Left renal cortex interstitium (tissue), 4 donors: ENCODE data around the gene METAP1D. TPM values are rescaled to one million over a fixed set of nuclear protein-coding genes. Genes with fewer than 3 reads are reported as not detected.

Experiments used
- DNase-seq, 4 donors: peaks; one replicate each; pipeline ENCODE4 v3.0.0-alpha.2; 2013; ENCODE audit warnings: low read depth in 4 of 4, low spot score in 2 of 4, missing footprints in 1 of 4
- polyA plus RNA-seq, 4 donors: library from polyadenylated mRNA; unstranded; fragments of 120-200 nt; gene quantifications; one replicate each; pipeline ENCODE4 v1.2.1, GENCODE V29; 2013; ENCODE audit not compliant: insufficient read length in 4 of 4

The METAP1D gene
- polyA plus RNA-seq, 4 donors: 9.1 to 22.6 (median 14.3) TPM

DNA sequence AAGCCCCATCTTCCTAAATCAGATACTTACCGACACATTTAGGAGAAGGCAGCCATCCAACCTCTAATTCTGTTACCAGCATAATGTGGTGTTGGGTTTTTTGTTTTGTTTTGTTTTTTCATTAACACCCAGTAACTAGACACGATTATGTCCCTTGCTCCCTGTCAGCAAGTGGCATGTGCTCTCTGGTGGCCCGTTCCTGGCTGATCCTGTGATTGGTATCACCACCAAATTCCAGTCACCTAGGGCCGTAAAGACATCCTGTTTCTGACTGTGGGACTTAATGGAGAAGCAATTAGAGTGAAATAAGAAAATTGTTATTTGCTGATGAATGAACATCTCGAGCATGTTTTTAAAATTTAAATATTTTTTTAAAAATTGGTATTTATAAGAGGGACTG, 79.7 kb downstream of the METAP1D start:
- DNase-seq: no peak

DNA sequence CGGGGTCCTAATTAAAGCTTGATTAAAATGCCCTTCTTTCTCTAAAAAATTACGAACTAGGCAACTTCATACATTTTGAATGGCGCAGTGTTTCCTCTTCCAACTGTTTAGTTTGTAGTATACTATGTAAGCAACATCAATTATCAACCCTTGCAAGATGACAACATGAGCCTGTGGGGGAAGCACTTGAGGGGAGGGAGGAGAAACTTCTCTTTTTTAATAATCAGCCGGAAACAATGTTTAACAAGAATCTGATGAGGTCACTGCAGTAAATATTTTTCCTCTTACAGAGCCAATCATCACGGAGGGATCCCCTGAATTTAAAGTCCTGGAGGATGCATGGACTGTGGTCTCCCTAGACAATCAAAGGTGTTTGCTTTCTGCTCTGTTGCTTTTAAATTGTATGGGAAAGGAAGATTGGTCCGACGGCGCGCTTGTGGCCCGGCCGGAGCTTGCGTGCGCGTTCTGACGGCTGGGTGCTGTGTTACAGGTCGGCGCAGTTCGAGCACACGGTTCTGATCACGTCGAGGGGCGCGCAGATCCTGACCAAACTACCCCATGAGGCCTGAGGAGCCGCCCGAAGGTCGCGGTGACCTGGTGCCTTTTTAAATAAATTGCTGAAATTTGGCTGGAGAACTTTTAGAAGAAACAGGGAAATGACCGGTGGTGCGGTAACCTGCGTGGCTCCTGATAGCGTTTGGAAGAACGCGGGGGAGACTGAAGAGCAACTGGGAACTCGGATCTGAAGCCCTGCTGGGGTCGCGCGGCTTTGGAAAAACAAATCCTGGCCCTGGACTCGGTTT, 80.3 kb downstream of the METAP1D start:
- peak in 2 of 4 donors; percentile 4 to 10 for DNase-seq

DNA sequence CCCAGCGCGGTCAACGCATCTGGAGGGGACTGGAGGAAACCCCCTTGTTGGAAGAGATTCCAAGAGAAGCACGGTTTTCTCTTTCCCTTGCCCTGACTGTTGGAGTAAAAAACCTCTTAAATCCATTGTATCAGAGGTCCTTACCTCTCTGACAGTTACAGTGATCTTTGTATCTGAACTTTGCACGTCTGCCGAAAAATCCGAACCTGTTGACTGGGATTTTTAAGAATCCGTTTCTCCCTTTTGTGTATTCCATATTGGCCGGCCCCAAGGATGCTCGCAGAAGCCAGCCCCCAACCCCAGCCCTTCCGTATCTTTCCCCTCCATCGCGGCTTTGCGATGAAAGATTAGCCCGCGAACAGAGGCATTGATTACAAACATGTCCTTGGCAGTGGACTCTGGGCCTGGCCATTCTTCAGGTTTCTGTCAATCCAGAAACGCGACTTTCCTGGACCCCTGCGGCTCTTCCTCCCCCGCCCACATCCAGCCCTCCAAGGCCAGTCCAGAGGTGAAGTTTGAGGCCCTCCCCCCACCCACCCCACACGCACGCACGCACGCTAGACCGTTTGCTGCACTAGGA, 81.0 kb downstream of the METAP1D start:
- DNase-seq: peak in 2 of 4 donors; percentile 6 to 13

DNA sequence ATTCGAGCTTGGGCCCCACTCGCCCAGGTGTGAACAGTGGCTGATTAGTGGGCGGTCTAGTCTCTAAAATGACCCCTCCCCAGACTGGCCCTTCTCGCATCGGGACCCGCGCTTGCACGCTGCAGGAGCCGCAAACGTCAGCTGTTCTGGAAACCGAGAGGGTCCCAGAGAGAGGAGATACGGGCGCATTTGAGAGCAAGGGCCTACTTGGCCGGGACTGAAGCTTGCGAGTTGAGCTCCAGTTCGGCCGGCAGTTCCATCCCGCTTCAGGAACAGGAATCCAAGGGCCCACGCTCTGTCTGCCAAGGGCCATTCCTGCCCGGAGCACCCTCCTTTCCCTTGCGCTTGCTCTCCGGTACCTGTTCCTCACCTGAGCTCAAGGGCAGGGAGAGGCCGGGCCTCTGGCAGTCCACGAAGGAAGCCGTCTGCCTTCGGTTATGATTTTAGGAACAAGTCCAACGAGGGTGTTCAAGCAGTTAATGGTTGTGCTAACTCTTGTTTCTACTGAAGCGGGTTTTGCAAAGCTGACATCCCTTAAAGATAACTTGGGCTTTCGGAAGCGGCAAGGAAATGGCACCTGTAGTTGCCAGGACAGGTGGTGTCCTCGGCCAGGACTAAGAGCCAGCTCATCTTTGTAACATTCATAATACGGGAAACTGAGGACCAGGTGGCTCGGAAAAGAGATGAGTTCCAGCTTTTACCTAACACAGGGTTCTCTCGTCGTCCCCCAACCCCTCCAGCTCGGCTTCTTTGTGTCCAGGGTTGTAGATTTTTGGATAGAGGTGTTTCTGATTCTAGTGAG, 81.7 kb downstream of the METAP1D start:
- DNase-seq: peak in 3 of 4 donors; percentile 6 to 23 (median 13)

DNA sequence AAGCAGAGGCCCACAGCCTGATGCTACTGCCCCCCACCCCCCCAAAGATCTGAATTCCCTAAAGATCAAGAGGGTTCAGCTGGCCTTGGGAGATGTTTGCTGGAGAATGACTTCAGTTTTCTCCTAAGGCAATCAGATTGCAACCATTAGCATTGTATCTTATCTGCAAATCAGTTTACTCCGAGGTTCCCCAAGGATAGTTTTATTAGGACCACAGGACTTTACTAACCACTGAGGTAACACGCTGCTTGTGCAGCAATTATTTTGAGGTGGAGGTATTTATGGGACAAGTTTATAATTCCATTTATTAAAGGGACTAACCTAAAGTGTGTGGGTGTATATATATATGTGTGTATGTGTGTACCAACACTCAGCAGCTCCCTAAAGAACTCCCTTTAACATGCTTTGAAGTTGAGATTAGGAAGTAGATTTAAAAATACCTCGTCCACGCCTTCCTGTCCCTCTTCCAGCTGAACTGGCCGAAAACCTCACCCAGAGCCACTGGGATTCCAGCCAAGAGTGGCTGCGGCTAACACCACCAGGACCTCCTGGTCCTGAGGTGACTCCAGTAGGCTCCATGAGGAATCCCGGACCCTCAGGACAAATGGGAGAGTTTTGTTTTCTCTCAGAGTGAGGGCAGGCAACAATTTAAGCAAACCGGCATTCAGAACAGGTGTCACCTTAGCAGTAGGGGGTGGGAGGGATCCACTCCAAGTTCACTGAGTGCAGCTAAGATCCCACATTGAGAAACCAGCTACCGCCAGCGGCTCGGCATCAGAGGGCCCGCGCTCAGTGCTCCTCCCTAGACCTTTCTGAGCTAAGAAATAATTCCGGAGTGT, 82.6 kb downstream of the METAP1D start:
- DNase-seq: peak in 1 of 4 donors; percentile 15

DNA sequence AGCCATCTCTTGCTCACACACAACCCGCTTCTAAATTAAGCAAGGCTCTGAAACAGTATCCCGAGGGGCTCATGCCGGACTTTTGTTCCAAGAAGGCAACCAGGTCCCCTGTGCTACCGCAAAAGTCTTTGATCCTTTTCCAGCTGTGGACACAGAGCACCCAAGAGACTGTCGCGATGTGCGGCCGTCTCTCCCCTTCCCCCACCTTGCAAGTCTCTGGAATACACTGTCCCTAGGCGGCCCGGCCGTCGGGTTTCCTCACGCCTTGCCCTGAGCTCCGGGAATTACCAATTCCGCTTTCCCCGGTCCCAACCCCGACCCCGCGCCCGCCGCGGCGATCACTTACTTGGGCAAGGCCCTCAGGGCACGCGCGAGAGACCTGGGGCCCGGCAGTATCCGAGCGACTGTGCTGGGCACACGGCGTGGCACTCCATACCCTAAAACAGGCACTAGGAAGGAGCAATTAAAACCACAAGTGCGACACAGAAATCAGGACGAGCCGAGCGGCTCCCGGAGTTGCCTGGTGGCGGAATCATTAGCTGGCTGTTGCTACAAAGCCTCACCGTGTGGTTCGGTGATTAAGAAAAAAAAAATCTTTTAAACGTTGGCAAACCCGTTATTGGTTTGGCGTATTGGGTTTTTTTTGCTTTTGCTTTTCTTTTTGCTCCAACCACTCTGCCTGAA, 83.3 kb downstream of the METAP1D start:
- peak in 1 of 4 donors; percentile 29 for DNase-seq

DNA sequence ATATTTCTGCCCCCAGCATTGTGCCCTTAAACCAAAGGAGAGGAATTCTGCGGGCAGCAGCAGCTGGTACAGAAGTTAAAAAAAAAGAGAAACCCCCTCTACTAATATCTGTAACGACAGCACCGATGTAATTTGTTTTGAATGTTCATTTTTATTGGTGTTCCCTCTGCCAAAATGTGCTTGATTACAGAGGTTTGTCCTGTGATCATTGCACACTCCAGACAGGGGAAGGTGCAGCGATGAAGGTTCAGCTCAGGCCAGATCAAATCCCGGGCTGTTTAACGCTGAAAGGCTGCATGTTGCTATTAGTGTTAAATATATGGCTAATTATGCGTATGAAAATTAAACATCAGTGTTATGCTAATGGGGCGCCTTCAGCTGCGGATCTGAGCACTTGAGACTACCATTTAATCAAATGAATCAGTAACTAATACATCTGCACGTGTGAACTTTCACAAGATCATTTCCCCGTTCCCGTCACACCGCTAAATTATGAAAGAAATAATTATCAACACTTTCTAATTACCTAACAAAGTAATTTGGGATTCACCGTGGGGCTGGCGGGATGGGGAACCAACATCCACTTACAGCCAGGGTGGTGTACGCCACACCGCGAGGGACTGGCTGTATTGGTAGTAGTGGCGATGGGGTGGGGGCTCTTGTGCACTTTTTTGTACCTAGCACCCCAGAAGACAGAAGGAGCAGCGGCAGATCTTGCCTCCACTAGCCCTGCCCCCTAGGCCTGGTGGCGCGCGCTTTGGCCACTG, 84.1 kb downstream of the METAP1D start:
- peak in 2 of 4 donors; percentile 6 to 31 for DNase-seq

DNA sequence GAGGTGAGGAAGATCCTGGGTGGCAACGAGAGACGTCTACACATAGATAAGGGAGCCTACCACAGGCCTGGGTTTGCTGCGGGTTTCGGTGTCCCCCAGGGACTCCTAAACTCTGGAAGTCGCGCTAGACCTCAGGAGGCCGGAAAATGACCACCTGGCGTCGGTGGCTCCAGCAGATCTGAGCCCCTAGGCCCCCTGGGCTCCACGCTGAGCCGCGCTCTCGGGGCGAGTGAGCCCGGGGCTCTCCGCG, 84.6 kb downstream of the METAP1D start:
- peak in 1 of 4 donors; percentile 13 for DNase-seq

DNA sequence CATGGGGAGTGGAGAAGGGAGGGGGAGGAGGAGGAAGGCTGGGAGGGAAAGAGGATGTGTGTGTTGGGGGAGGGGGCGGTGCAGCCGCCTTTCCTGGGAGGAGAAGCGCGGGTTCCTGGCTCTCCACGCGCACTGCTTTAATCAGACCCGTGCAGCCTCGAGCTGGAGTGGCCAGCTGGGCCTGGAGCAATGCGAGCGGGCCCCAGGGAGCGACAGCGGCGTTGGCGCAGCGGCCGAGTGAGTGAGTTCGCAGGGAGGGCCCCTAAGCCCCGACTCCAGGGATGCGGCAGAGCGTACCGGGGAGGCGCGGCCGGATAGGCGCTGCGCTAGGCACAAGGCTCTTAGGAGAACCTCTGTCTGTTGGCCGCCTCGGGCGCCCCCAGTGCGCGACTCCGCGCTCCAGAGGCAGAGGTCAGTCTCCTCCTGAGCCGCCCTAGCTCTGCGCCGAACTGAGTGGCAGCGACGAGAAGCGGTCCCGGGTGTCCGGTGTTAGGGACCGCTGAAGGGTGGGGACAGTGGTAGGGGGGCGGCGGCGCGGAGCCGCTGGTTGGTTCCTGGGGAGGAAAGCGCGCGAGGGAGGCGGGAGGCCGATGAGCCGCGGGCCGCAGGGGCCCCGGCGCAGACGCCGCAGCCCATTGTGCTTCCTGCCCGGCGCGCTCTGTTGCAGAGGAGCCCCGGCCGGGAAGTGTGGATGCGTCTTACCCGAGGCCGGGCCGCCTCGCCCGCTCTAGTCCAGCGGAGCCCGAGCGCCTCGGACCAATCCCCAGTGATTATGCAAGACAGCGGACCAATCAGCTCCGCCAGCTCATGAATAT, 85.1 kb downstream of the METAP1D start:
- peak in 3 of 4 donors; percentile 72 to 82 (median 79) for DNase-seq

DNA sequence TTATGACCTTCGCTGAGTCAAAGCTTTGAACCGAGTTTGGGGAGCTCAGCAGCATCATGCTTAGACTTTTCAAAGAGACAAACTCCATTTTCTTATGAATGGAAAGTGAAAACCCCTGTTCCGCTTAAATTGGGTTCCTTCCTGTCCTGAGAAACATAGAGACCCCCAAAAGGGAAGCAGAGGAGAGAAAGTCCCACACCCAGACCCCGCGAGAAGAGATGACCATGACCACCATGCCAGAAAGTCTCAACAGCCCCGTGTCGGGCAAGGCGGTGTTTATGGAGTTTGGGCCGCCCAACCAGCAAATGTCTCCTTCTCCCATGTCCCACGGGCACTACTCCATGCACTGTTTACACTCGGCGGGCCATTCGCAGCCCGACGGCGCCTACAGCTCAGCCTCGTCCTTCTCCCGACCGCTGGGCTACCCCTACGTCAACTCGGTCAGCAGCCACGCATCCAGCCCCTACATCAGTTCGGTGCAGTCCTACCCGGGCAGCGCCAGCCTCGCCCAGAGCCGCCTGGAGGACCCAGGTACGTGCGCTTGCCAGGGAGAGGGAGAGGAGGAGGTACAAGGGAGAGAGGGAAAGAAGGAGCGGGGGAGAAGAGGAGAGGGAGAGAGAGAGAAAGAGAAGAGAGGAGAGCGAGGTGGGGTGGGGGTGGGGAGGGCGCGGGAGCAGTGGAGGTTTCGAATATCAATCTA, 85.9 kb downstream of the METAP1D start, which contains the start of gene DLX1:
TSS of gene DLX1 (plus strand) at position 48 of the 700 bp plus-strand sequence. CDS start at position 219, 171 bp downstream.
- peak in 1 of 4 donors; percentile 10 for DNase-seq

DNA sequence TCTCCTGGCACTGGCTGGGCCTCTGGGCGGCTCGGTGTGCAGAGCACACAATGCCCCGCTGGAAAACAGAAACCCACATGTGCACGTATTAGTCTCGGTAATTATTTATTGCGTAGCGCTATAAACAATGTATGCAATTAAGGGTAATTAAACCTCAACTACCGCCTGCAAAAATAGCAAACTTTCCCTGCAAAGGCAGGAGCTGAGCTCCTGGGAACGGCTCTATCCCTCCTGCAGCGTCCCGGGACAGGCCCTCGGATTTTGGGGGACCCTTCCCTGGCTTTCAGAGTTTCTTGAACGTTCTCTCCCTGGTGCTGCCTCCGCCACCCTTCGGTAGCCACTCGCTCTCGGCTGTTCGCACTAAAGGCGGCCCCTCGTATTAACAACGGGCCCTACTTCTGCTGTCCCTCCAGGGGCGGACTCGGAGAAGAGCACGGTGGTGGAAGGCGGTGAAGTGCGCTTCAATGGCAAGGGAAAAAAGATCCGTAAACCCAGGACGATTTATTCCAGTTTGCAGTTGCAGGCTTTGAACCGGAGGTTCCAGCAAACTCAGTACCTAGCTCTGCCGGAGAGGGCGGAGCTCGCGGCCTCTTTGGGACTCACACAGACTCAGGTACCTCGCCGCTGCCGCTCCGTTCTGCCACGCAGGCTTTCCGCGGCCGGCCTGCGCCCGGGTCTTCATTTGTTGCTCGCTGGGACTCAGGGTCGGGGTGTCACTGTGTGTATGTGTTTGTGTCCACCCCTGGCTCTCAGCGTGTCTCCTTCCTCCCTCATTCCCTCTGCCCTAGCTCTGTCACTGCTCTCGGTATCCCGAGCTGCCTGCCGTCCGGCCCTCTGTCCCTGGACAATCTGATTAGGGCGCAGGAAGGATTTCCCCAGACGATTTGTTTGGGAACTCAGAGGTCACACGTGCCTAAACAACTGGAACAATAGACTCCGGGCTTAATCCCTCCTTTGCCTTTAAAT, 86.8 kb downstream of the METAP1D start:
- peak in 1 of 4 donors; percentile 18 for DNase-seq

DNA sequence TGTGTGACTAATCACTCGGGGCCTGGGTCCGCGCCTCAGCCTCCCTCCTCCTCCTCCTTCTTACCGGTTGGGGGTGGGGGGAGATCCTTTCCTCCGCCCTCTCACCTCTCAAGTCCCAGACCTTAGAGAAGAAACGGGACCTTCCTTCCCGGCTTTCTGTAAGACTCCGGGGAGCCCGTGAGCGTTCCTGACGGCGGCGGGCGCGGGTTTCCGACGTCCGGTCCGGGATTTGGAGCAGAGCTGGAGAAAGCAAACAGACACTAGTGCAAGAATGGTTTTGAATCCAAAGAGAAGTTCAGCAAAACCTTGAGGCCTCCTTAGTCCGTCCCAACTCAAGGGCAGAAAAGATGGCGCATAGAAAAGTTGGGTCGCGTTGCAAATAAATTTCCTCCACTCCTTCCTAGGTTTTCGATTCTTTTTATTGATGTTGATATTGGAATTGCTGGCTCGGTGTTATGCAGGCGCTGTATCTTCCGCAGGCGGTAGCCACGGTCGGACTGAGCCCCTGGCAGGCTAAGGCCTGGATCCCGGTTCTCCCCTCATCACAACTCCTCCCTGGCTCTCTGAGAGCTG, 87.5 kb downstream of the METAP1D start:
- peak in 1 of 4 donors; percentile 13 for DNase-seq

DNA sequence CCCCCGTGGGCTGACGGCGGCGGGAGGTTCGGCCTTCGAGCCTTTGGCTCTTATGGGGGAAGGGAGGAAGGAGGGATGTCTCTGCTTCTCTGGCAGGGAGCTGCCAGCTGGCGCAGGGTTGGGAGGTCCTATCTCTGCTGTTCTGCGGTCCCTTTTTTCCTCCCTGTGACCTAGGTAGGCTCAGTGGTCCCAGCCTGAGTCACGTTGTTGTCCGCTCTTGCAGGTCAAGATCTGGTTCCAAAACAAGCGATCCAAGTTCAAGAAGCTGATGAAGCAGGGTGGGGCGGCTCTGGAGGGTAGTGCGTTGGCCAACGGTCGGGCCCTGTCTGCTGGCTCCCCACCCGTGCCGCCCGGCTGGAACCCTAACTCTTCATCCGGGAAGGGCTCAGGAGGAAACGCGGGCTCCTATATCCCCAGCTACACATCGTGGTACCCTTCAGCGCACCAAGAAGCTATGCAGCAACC, 88.1 kb downstream of the METAP1D start:
- DNase-seq: peak in 1 of 4 donors; percentile 10

DNA sequence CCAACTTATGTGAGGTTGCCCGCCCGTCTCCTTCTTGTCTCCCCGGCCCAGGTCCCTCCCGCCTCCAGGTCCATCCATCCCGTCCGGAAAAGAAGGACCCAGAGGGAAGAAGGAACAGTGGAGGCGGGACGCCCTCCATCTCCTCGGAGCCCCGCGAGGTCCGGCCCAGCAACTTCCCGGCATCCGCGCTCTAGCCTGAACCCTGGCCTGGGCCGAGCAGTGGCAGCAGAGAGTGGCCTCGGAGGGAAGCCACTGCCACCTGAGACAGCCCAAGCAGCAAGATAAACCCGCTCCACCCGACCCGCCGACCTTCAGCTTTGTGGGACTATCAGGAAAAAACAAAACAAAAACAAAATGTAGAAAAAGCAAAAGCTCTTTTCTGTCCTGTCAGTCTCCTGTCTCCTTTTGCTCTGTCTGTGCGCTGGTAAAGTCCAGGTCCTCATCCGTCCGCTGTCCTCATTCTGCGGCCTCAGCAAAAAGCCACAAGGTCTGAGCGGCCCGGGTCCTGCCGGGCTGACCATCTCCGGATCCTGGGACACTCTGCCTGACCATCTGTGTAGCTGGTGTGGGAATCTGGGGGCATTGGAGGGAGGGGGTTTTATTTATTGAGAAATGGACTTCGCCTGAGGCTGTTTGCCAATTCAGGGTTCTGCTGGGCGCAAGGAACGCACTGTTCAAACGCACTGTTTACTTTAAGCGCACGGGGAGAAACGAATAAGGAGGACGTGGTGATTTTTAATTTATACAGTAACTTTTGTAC, 88.7 kb downstream of the METAP1D start:
- DNase-seq: peak in 1 of 4 donors; percentile 14

DNA sequence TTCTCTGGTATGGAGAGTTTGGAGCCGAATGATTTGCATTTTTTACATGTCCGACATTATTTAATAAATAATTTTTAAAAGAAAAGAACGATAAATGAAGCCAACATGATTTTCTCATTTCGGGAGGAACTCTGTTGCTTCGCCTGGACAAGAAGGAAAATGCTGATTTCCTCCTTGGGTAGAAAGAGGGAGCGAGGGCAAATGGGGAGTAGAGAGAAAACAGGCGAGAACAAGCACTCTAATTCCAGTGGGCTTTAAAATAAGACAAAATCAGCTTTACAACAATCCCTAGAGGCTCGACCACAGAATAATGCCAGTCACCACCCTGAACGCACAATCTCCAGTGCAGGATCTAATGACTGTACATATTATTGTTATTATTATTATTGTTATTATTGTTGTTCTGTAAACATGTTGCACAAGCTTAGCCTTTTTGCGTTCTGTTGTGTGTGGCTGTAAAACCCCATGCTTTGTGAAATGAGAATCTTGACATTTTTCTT, 89.3 kb downstream of the METAP1D start:
- DNase-seq: no peak
